ENCODE measurements around the gene KRTAP3-1.

Gene KRTAP3-1

GRCh38 chr17:40974366-40974765, 34.6 kb downstream of the KRTAP3-1 start:
- DNase-seq, result no peak

DNA sequence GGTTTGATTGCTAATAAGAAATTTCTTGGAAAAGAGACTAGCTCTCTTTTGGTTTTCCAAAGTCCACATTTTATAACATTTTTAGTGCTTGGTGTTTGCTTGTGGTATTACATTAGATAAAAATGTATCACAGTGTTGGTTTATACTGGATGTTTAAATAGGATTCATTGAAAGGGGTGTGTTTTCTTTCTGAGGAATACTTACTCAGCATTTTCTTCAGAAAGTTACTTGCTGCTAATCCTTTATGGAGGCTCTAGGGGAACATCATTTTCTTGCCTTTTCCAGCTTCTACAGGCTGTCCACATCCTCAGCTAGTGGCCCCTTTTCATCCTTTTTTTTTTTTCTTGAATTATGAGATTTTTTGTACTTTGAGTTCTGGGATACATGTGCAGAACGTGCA, 41.3 kb downstream of the KRTAP3-1 start:
- no peak for DNase-seq

GRCh38 chr17:40966848-40967247, 42.1 kb downstream of the KRTAP3-1 start, which contains the start of gene KRT39:
KRT39 (minus strand) TSS chr17:40966948; CDS start chr17:40966856, 92 bp downstream.
- no peak for DNase-seq

GRCh38 chr17:40963838-40964237, 45.1 kb downstream of the KRTAP3-1 start:
- no peak for DNase-seq

DNA sequence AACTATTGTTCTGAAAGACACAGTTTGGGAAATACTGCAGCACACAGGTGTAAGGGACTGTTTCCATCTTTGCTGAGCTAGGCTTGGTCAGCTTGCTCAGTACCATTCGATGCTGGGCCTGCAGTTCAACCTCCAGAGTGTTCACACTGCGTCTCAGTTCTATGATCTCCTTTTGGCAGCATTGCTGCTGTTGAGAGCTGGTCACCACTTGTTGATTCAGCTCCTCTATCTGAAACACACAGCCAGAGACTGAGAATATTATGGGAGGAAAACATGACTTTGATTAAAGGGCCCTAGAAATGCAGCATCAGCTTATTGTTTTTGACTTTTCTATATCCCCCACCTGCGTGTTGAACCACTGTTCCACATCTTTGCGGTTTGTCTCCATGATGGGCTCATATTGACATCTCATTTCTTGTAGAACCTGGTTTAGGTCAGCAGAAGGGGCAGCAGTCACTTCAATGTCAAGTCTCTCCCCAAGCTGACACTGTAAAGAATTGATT, 46.8 kb downstream of the KRTAP3-1 start:
- DNase-seq, result no peak

DNA sequence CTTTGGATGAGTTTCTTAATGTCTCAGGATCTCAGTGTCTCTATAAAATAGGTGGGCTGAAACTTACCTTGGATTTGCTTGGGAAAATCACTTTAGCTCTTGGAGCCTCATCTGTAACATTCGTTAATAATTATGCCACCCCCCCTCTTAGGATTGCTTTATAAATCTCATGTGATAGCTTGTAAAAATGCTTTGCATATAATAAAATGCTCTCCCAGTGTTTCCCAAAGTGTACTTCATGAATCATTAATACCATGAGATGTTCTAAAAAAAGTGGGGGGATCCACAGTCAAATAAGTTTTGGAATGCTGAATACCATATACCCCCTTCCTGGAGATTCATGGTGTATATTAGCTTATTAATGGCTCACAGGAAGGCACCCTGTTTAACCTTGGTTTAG, 47.3 kb downstream of the KRTAP3-1 start:
- no peak for DNase-seq

- no peak for DNase-seq
Measured at GRCh38 chr17:40960144-40960543, 48.8 kb downstream of the KRTAP3-1 start.
